GM23338 (cell line): ENCODE measurements around the gene PTCH2. TPM values are rescaled to one million over a fixed set of nuclear protein-coding genes. Genes with fewer than 3 reads are reported as not detected.

Experiments used
- ATAC-seq: fragments of 200-7000 bp; cut with Tn5 transposase; 3 replicates; pipeline ENCODE4 v1.9.1; 2020
- DNase-seq: peaks from one replicate; pipeline ENCODE4 v3.0.0-alpha.2; 2015; ENCODE audit warnings: low spot score
- H2AFZ ChIP-seq: fragments of 200-600 bp; sonication (generic); 2 replicates; pipeline ENCODE4 v1.8.0; 2016; ENCODE audit warnings: antibody characterized with exemption, mild to moderate bottlenecking, moderate library complexity
- H3F3A ChIP-seq: fragments of 200-600 bp; sonication (generic); replicated peaks from 2 replicates; pipeline ENCODE4 v1.8.0; 2017; ENCODE audit warnings: antibody characterized with exemption, mixed run types, low read depth
- H3K27ac ChIP-seq: fragments of 200-600 bp; sonication (generic); 2 replicates; pipeline ENCODE4 v1.6.1; 2016; ENCODE audit warnings: low read depth
- H3K27me3 ChIP-seq: fragments of 200-600 bp; sonication (generic); 2 replicates; pipeline ENCODE4 v1.8.0; 2016; ENCODE audit warnings: mild to moderate bottlenecking, mixed run types, moderate library complexity; ENCODE audit not compliant: insufficient read depth
- H3K36me3 ChIP-seq: fragments of 200-600 bp; sonication (generic); 2 replicates; pipeline ENCODE4 v1.8.0; 2016; ENCODE audit warnings: mild to moderate bottlenecking; ENCODE audit not compliant: insufficient read depth
- H3K4me1 ChIP-seq: fragments of 200-600 bp; sonication (generic); 2 replicates; pipeline ENCODE4 v1.8.0; 2016; ENCODE audit warnings: mild to moderate bottlenecking, moderate library complexity; ENCODE audit not compliant: insufficient read depth
- H3K4me2 ChIP-seq: fragments of 200-600 bp; sonication (generic); 2 replicates; pipeline ENCODE4 v1.7.1; 2017; ENCODE audit warnings: mixed run types
- H3K4me3 ChIP-seq: fragments of 200-600 bp; sonication (generic); 2 replicates; pipeline ENCODE4 v1.6.1; 2016; ENCODE audit warnings: mixed run types
- H3K79me2 ChIP-seq: fragments of 200-600 bp; sonication (generic); replicated peaks from 2 replicates; pipeline ENCODE4 v1.8.0; 2017; ENCODE audit warnings: mild to moderate bottlenecking; ENCODE audit not compliant: insufficient read depth
- H3K9me2 ChIP-seq: fragments of 200-600 bp; sonication (generic); 2 replicates; pipeline ENCODE4 v1.8.0; 2017; ENCODE audit not compliant: insufficient read depth
- H4K20me1 ChIP-seq: fragments of 200-600 bp; sonication (generic); replicated peaks from 2 replicates; pipeline ENCODE4 v1.8.0; 2017; ENCODE audit warnings: mild to moderate bottlenecking; ENCODE audit not compliant: insufficient read depth
- H3K27ac Mint-ChIP-seq: 2 replicates; pipeline ENCODE4 v1.8.0; 2020; ENCODE audit warnings: inconsistent platforms, mild to moderate bottlenecking, moderate library complexity, mixed read lengths
- H3K27me3 Mint-ChIP-seq: 3 replicates; pipeline ENCODE4 v1.8.0; 2022; ENCODE audit warnings: low read depth, mild to moderate bottlenecking, moderate library complexity, mixed read lengths, inconsistent platforms; ENCODE audit not compliant: insufficient read depth, poor library complexity
- H3K36me3 Mint-ChIP-seq: 3 replicates; pipeline ENCODE4 v1.8.0; 2021; ENCODE audit warnings: low read depth, mild to moderate bottlenecking, inconsistent platforms, moderate library complexity, mixed read lengths
- H3K4me1 Mint-ChIP-seq: 3 replicates; pipeline ENCODE4 v1.8.0; 2020; ENCODE audit warnings: mild to moderate bottlenecking, inconsistent platforms, mixed read lengths
- H3K4me3 Mint-ChIP-seq: 3 replicates; pipeline ENCODE4 v1.8.0; 2021; ENCODE audit warnings: moderate library complexity, mild to moderate bottlenecking, inconsistent platforms, mixed read lengths
- H3K9me3 Mint-ChIP-seq: 3 replicates; pipeline ENCODE4 v1.8.0; 2020; ENCODE audit warnings: moderate library complexity, mild to moderate bottlenecking, inconsistent platforms, mixed read lengths
- EZH2 ChIP-seq: fragments of 200-600 bp; sonication (generic); IDR thresholded peaks from one replicate; pipeline ENCODE4 v1.8.0; 2017; ENCODE audit warnings: antibody characterized with exemption, mild to moderate bottlenecking, low read depth; ENCODE audit not compliant: unreplicated experiment
- EZH2phosphoT487 ChIP-seq: fragments of 200-600 bp; sonication (generic); IDR thresholded peaks from one replicate; pipeline ENCODE4 v1.8.1; 2018; ENCODE audit warnings: antibody characterized with exemption; ENCODE audit not compliant: unreplicated experiment
- JUNB ChIP-seq: IDR thresholded peaks from one replicate; pipeline ENCODE4 v1.6.1; 2016; ENCODE audit warnings: antibody characterized with exemption; ENCODE audit not compliant: unreplicated experiment
- POLR2AphosphoS5 ChIP-seq: IDR thresholded peaks from 2 replicates; pipeline ENCODE4 v1.6.1; 2016; ENCODE audit warnings: antibody characterized with exemption, low read depth
- STAT1 ChIP-seq: IDR thresholded peaks from one replicate; pipeline ENCODE4 v1.6.1; 2016; ENCODE audit warnings: antibody characterized with exemption; ENCODE audit not compliant: unreplicated experiment
- long read RNA-seq: library from polyadenylated mRNA; unstranded; transcript quantifications from one replicate; pipeline ENCODE4 v2.0.0, GENCODE V29; 2020; ENCODE audit not compliant: unreplicated experiment
- polyA plus RNA-seq: library from polyadenylated mRNA; unstranded; fragments of >200 nt; fragmentation: Nextera tagmentation; extraction: Ambion mirVana; gene quantifications from 2 replicates; pipeline ENCODE4 v1.2.1, GENCODE V29; 2016
- total RNA-seq: library from RNA; depleted of rRNA; stranded (reverse); fragments of >200 nt; shearing (Covaris generic); gene quantifications from 2 replicates; pipeline ENCODE4 v1.2.3, GENCODE V29; 2014; rRNA removed
- TF ChIP-seq, protein P1 (sequence below): IDR thresholded peaks from 2 replicates; pipeline ENCODE4 v1.6.1; 2016; ENCODE audit warnings: antibody characterized with exemption
- TF ChIP-seq, protein P2 (sequence below), 2 experiments: fragments of 200-600 bp in 1 of 2; sonication (generic) in 1 of 2; conservative IDR thresholded peaks; 2 replicates each; pipeline versions ENCODE4 v1.5.1 to v1.6.1; 2016 to 2017; ENCODE audit warnings: antibody characterized with exemption in 2 of 2, low read depth in 2 of 2, mild to moderate bottlenecking in 2 of 2, moderate library complexity in 1 of 2

PTCH2 gene, protein sequence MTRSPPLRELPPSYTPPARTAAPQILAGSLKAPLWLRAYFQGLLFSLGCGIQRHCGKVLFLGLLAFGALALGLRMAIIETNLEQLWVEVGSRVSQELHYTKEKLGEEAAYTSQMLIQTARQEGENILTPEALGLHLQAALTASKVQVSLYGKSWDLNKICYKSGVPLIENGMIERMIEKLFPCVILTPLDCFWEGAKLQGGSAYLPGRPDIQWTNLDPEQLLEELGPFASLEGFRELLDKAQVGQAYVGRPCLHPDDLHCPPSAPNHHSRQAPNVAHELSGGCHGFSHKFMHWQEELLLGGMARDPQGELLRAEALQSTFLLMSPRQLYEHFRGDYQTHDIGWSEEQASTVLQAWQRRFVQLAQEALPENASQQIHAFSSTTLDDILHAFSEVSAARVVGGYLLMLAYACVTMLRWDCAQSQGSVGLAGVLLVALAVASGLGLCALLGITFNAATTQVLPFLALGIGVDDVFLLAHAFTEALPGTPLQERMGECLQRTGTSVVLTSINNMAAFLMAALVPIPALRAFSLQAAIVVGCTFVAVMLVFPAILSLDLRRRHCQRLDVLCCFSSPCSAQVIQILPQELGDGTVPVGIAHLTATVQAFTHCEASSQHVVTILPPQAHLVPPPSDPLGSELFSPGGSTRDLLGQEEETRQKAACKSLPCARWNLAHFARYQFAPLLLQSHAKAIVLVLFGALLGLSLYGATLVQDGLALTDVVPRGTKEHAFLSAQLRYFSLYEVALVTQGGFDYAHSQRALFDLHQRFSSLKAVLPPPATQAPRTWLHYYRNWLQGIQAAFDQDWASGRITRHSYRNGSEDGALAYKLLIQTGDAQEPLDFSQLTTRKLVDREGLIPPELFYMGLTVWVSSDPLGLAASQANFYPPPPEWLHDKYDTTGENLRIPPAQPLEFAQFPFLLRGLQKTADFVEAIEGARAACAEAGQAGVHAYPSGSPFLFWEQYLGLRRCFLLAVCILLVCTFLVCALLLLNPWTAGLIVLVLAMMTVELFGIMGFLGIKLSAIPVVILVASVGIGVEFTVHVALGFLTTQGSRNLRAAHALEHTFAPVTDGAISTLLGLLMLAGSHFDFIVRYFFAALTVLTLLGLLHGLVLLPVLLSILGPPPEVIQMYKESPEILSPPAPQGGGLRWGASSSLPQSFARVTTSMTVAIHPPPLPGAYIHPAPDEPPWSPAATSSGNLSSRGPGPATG
- total RNA-seq: 0.63 and 0.74 TPM in 2 replicates
- polyA plus RNA-seq: 0.52 and 0.74 TPM in 2 replicates
- long read RNA-seq: 0 reads

DNA sequence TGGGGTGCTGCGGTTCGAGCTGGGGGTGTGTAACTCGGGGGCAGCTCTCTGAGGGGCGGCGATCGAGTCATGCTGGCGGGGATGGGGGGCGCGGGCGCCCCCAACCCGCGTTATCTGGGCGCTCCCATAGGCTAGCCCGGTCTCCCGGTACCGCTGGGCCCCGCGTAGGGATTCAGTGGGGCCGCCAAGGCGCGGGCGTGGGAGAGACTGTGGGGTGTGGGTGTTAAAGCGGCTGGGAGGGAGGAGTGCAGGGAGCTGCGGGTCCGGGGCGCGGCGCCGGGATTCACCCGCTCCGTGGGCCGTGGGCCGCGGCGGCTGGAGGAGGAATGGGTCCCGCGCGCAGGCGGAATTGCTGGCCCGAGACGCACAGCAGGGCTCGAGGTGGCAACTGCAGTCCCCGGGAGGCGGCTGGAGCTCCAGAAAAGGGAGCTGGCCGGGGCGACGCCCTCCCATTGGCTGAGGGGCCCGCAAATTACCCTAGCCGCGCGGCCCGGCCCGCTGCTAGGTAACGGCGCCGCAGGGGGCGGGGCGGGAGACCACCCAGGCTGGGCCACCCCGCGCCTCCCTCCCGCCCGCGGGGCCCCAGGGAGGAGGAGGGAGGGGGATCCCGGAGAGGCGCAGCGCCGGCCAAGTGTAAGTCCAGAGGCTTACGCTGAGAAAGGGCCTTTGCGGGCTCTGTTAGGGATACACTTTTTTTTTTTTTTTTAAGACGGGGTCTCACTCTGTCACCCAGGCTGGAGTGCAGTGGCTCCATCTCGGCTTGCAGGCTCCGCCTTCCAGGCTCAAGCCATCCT, at the start of gene PTCH2:
Gene PTCH2 (minus strand): TSS at position 392 of the 794 bp plus-strand sequence. CDS start 321 bp downstream, at position 71.
- H3K79me2 ChIP-seq: no peaks in the 10 kb centered on the region
- DNase-seq: peak; percentile 96
- no peaks in the 10 kb centered on the region for H3K9me2 ChIP-seq
- H3K27me3 Mint-ChIP-seq: peaks cover 18% of the 10 kb centered on the region
- no peaks in the 10 kb centered on the region for H4K20me1 ChIP-seq
- H3K4me3 Mint-ChIP-seq: peak within 1 kb of the TSS; percentile 77
- peaks cover 7% of the 10 kb centered on the region; the same call in 1 of the 2 replicates for H3K4me1 ChIP-seq
- TF ChIP-seq STAT1 (no peak), POLR2AphosphoS5 (peak; percentile 58)
- H3K4me1 Mint-ChIP-seq: no peaks in the 10 kb centered on the region; the same call in 2 of the 3 replicates
- H3K4me2 ChIP-seq: peak within 1 kb of the TSS; percentile 98
- 0 out of 2 replicates have a peak, but pooled peaks cover 5% of the 10 kb centered on the region for H3F3A ChIP-seq
- H3K27ac ChIP-seq: peak within 1 kb of the TSS; percentile 76; the same call in 1 of the 2 replicates
- 0 out of 3 replicates have a peak, but pooled peaks cover 3% of the 10 kb centered on the region for H3K36me3 Mint-ChIP-seq
- H3K4me3 ChIP-seq: peak within 1 kb of the TSS; percentile 91
- H3K27ac Mint-ChIP-seq: no peak within 1 kb of the TSS
- 0 out of 3 replicates have a peak, but pooled peaks cover 4% of the 10 kb centered on the region for H3K9me3 Mint-ChIP-seq
- no peaks in the 10 kb centered on the region for H3K36me3 ChIP-seq
- peaks cover 11% of the 10 kb centered on the region; the same call in 1 of the 2 replicates for H3K27me3 ChIP-seq
- peak; percentile 95 for ATAC-seq
- peak within 1 kb of the TSS; percentile 96 for H2AFZ ChIP-seq

DNA sequence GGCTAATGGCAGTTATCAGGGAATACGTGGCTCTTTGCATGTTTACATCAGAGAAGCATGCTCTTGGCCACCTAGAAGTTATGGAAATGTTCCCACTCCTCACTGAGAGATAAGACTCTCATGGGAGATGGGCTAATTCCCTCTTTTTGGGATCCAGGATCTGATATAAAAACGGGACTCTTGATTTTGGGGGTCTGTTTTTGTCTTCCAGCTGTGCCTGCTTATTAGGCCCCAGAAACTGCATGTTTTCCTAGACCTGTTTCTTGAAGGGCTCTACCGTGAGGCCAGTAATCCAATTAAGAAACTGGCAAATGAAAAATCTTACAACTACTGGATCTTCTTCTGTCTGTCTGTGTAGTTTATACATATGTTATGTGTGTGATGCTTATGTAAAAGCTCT, 47.0 kb upstream of the PTCH2 start:
- peaks cover 72% of the 10 kb centered on the region for H3K36me3 Mint-ChIP-seq
- H3K36me3 ChIP-seq: peaks cover 31% of the 10 kb centered on the region
- H3K27ac ChIP-seq: no peak overlapping the region
- H3K79me2 ChIP-seq: no peaks in the 10 kb centered on the region
- ATAC-seq (no peak), DNase-seq (peak; percentile 53)
- H3K4me1 Mint-ChIP-seq: peaks cover under 1% of the 10 kb centered on the region; the same call in 2 of the 3 replicates
- peaks cover 53% of the 10 kb centered on the region for H3K9me3 Mint-ChIP-seq
- H3K9me2 ChIP-seq: no peaks in the 10 kb centered on the region
- no peaks in the 10 kb centered on the region for H3F3A ChIP-seq
- H3K27me3 Mint-ChIP-seq: peaks cover 2% of the 10 kb centered on the region
- H2AFZ ChIP-seq: no peak overlapping the region
- H3K4me1 ChIP-seq: no peaks in the 10 kb centered on the region
- no peak overlapping the region for H3K4me2 ChIP-seq
- H3K4me3 ChIP-seq: no peak overlapping the region
- no peak overlapping the region for H3K27ac Mint-ChIP-seq
- no peak overlapping the region for H3K4me3 Mint-ChIP-seq
- H3K27me3 ChIP-seq: no peaks in the 10 kb centered on the region
- H4K20me1 ChIP-seq: no peaks in the 10 kb centered on the region
- TF ChIP-seq, protein P1, sequence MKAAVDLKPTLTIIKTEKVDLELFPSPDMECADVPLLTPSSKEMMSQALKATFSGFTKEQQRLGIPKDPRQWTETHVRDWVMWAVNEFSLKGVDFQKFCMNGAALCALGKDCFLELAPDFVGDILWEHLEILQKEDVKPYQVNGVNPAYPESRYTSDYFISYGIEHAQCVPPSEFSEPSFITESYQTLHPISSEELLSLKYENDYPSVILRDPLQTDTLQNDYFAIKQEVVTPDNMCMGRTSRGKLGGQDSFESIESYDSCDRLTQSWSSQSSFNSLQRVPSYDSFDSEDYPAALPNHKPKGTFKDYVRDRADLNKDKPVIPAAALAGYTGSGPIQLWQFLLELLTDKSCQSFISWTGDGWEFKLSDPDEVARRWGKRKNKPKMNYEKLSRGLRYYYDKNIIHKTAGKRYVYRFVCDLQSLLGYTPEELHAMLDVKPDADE: no peak
- no peak for TF ChIP-seq EZH2
- TF ChIP-seq POLR2AphosphoS5: no peak
- no peak for TF ChIP-seq JUNB
- no peak for TF ChIP-seq EZH2phosphoT487
- TF ChIP-seq, protein P2, sequence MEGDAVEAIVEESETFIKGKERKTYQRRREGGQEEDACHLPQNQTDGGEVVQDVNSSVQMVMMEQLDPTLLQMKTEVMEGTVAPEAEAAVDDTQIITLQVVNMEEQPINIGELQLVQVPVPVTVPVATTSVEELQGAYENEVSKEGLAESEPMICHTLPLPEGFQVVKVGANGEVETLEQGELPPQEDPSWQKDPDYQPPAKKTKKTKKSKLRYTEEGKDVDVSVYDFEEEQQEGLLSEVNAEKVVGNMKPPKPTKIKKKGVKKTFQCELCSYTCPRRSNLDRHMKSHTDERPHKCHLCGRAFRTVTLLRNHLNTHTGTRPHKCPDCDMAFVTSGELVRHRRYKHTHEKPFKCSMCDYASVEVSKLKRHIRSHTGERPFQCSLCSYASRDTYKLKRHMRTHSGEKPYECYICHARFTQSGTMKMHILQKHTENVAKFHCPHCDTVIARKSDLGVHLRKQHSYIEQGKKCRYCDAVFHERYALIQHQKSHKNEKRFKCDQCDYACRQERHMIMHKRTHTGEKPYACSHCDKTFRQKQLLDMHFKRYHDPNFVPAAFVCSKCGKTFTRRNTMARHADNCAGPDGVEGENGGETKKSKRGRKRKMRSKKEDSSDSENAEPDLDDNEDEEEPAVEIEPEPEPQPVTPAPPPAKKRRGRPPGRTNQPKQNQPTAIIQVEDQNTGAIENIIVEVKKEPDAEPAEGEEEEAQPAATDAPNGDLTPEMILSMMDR (conservative IDR thresholded peaks at IDR 0.05; ENCODE audit: low read depth in 2 of 2): no peak
